DND-41 (cell line): ENCODE measurements around the gene RFX2.

Experiments
- ATAC-seq: fragments of 200-7000 bp; cut with Tn5 transposase; 3 replicates; pipeline ENCODE4 v1.9.1; 2021; ENCODE audit warnings: low read depth; ENCODE audit not compliant: insufficient read depth
- DNase-seq: peaks from one replicate; pipeline ENCODE4 v3.0.0-alpha.2; 2020
- H2AFZ ChIP-seq: 2 replicates; pipeline ENCODE4 v1.6.0; 2012; ENCODE audit warnings: low read depth, low read length
- H3K27ac ChIP-seq: 2 replicates; pipeline ENCODE4 v1.5.1; 2012; ENCODE audit warnings: low read length, inconsistent platforms
- H3K27me3 ChIP-seq: fragments of 200-600 bp; sonication (generic); 2 replicates; pipeline ENCODE4 v1.6.0; 2012; ENCODE audit warnings: low read length, mild to moderate bottlenecking, inconsistent platforms; ENCODE audit not compliant: insufficient read depth, poor library complexity
- H3K36me3 ChIP-seq: 2 replicates; pipeline ENCODE4 v1.5.1; 2012; ENCODE audit warnings: low read length, inconsistent platforms; ENCODE audit not compliant: insufficient read depth
- H3K4me1 ChIP-seq: 2 replicates; pipeline ENCODE4 v1.5.1; 2012; ENCODE audit warnings: mild to moderate bottlenecking, low read length; ENCODE audit not compliant: insufficient read depth
- H3K4me2 ChIP-seq: 2 replicates; pipeline ENCODE4 v1.6.0; 2012; ENCODE audit warnings: mild to moderate bottlenecking, moderate library complexity, low read length, inconsistent platforms; ENCODE audit not compliant: insufficient read depth
- H3K4me3 ChIP-seq, 2 experiments: fragments of 200-600 bp in 1 of 2; shearing (Covaris generic) in 1 of 2; 2 replicates each; pipeline ENCODE4 v1.5.1; 2012 to 2016; ENCODE audit warnings: inconsistent platforms in 2 of 2, low read length in 2 of 2, mild to moderate bottlenecking in 2 of 2, low read depth in 1 of 2, moderate library complexity in 1 of 2
- H3K79me2 ChIP-seq: 2 replicates; pipeline ENCODE4 v1.6.0; 2012; ENCODE audit warnings: low read length, inconsistent platforms; ENCODE audit not compliant: insufficient read depth
- H3K9ac ChIP-seq: 2 replicates; pipeline ENCODE4 v1.6.0; 2012; ENCODE audit warnings: low read depth, mild to moderate bottlenecking, inconsistent platforms, low read length, moderate library complexity
- H3K9me3 ChIP-seq: 2 replicates; pipeline ENCODE4 v1.5.1; 2012; ENCODE audit warnings: low read length, moderate library complexity, mild to moderate bottlenecking, inconsistent platforms; ENCODE audit not compliant: insufficient read depth, severe bottlenecking
- H4K20me1 ChIP-seq: 2 replicates; pipeline ENCODE4 v1.6.0; 2012; ENCODE audit warnings: low read length; ENCODE audit not compliant: insufficient read depth
- EZH2 ChIP-seq: IDR thresholded peaks from 3 replicates; pipeline ENCODE4 v1.6.1; 2012; ENCODE audit warnings: borderline replicate concordance, low read depth, mild to moderate bottlenecking, moderate library complexity, low read length, inconsistent platforms; ENCODE audit not compliant: severe bottlenecking
- TF ChIP-seq, protein P1 (sequence below): IDR thresholded peaks from 2 replicates; pipeline ENCODE4 v1.5.1; 2012; ENCODE audit warnings: borderline replicate concordance, low read length, moderate library complexity, mild to moderate bottlenecking; ENCODE audit not compliant: poor library complexity, severe bottlenecking; ENCODE audit errors: extremely low read depth

RFX2 gene

DNA sequence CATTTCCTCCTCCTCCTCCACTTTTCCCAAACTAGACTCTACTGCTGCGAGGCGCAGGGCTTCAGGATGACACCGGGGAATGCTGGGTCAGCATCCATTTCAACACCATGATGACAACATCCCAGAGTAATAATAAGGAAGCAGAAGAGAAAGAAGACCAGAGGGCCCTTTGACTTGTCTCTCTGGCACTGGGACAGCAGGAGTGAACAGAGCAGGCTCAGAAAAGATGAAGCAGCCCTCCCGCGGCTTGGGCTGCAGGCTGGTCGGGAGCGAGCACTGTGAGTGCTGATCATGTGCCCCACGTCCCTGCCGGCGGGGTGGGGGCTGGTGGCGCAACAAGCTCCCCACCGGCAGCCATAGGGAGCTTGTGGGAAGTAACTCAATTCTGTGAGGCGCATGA, 162.9 kb downstream of the RFX2 start:
- Histone ChIP-seq H3K9ac (no peak overlapping the region), H3K4me1 (0 out of 2 replicates have a peak, but pooled peaks cover 4% of the 10 kb centered on the region), H3K27me3 (no peaks in the 10 kb centered on the region), H3K79me2 (peaks cover 100% of the 10 kb centered on the region), H4K20me1 (peaks cover 93% of the 10 kb centered on the region), H3K4me2 (no peak overlapping the region), H3K36me3 (peaks cover 59% of the 10 kb centered on the region), H3K9me3 (no peaks in the 10 kb centered on the region), H3K4me3 (no peak overlapping the region), H3K27ac (no peak overlapping the region), H2AFZ (no peak overlapping the region)
- ATAC-seq (no peak), DNase-seq (no peak)
- no peak for TF ChIP-seq EZH2
- TF ChIP-seq, protein P1, sequence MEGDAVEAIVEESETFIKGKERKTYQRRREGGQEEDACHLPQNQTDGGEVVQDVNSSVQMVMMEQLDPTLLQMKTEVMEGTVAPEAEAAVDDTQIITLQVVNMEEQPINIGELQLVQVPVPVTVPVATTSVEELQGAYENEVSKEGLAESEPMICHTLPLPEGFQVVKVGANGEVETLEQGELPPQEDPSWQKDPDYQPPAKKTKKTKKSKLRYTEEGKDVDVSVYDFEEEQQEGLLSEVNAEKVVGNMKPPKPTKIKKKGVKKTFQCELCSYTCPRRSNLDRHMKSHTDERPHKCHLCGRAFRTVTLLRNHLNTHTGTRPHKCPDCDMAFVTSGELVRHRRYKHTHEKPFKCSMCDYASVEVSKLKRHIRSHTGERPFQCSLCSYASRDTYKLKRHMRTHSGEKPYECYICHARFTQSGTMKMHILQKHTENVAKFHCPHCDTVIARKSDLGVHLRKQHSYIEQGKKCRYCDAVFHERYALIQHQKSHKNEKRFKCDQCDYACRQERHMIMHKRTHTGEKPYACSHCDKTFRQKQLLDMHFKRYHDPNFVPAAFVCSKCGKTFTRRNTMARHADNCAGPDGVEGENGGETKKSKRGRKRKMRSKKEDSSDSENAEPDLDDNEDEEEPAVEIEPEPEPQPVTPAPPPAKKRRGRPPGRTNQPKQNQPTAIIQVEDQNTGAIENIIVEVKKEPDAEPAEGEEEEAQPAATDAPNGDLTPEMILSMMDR = no peak

DNA sequence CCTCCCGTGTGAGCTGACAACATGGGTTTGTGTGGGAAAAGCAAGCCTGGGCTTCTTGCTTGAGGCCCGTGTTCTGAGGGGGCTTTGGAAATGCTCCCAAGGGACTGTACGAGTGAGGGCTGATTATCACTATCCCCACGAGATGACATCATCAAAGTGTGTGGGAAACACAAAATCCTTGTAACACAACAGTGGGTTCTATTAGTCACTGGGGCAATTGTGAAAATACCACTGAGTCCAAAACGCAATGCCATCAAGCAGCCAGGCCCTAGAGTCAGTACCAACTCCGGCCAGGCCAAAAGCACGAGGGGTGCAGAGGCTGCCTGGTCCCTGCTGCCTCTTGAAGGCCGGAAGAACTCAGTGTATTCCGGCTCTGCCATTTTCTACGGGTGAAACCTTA, 166.7 kb downstream of the RFX2 start:
- DNase-seq = no peak
- Histone ChIP-seq H3K27ac (no peak overlapping the region), H2AFZ (no peak overlapping the region), H3K4me2 (no peak overlapping the region), H3K4me1 (no peaks in the 10 kb centered on the region), H3K79me2 (peaks cover 100% of the 10 kb centered on the region), H4K20me1 (peaks cover 87% of the 10 kb centered on the region), H3K36me3 (peaks cover 56% of the 10 kb centered on the region), H3K9me3 (no peaks in the 10 kb centered on the region), H3K27me3 (no peaks in the 10 kb centered on the region), H3K4me3 (no peak overlapping the region), H3K9ac (no peak overlapping the region)
- no peak for ATAC-seq
- TF ChIP-seq EZH2 = no peak
- TF ChIP-seq, protein P1 = no peak
